IPS-NIHi11 (cell line): ENCODE data around the gene PCNX1.

Experiments
- DNase-seq: peaks from one replicate; pipeline ENCODE4 v3.0.0; 2012; ENCODE audit warnings: mixed read lengths, low spot score

Gene PCNX1

DNA sequence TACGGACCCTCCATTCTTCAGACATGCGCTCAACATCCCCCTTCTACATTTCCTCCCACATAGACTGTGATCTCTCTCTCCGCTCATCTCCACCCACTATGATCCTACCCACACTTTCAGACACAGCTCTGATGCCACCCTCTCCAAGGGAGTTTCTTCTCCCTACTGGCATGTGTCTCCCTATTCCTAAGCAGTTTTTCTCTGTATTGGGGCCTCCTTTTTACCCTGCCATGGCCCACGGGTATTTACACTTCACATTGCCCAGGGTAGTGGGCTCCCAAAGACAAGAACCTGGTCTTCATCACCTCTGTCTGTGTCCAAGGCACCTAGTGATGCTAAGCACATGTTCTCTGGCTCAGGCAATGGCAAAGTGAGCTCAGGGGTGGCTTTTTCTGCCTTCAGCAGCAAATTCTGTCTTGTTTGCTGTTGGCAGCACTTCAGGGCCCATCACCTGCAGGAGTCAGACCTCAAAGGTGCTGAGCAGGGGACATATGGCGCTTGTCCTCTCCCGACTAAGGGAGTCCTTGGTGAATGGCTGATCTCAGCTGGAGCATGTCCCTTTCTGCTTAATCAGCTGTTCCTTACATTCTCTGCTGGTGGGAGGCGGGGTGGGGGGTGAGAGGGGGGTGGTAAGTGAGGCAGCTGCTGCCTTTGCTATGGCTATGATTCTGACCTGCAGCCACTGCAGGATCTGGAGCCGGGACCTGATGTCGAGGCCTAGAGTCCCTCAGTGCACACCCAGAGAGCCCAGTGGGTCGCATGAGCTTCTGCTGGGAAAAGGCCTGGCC is 256.8 kb downstream of the PCNX1 start:
- DNase-seq: no peak
